PC-9 (cell line): ENCODE results near the gene MRPL18.

Experiments
- EZH2 ChIP-seq: fragments of 200-600 bp; sonication (generic); IDR thresholded peaks from 2 replicates; pipeline ENCODE4 v1.8.0; 2017; ENCODE audit warnings: antibody characterized with exemption, low read depth
- TF ChIP-seq, protein P1 (sequence below): fragments of 200-600 bp; sonication (generic); conservative IDR thresholded peaks from 2 replicates; pipeline ENCODE4 v1.6.1; 2017; ENCODE audit warnings: mixed run types, antibody characterized with exemption, mild to moderate bottlenecking, moderate library complexity

DNA sequence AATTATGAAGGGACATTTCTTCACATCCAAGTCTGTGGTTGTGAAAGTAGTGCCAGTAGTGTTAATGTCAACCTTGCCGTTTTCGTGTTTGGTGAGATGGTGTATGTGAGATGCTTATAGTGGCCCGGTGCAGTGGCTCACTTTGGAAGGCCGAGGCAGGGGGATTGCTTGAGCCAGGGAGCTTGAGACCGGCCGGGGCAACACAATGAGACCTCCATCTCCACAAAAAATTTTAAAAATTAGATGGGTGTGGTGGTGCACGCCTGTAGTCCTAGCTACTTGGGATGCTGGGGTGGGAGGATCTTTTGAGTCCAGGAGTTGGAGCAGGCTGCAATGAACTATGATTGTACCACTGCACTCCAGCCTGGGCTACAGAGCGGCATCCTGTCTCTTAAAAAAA is 47.2 kb downstream of the MRPL18 start:
- TF ChIP-seq, protein P1, sequence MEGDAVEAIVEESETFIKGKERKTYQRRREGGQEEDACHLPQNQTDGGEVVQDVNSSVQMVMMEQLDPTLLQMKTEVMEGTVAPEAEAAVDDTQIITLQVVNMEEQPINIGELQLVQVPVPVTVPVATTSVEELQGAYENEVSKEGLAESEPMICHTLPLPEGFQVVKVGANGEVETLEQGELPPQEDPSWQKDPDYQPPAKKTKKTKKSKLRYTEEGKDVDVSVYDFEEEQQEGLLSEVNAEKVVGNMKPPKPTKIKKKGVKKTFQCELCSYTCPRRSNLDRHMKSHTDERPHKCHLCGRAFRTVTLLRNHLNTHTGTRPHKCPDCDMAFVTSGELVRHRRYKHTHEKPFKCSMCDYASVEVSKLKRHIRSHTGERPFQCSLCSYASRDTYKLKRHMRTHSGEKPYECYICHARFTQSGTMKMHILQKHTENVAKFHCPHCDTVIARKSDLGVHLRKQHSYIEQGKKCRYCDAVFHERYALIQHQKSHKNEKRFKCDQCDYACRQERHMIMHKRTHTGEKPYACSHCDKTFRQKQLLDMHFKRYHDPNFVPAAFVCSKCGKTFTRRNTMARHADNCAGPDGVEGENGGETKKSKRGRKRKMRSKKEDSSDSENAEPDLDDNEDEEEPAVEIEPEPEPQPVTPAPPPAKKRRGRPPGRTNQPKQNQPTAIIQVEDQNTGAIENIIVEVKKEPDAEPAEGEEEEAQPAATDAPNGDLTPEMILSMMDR: no peak
- TF ChIP-seq EZH2: no peak
